ENCODE measurements around the gene SERINC3.
"Not testable (repeated sequence)": the region's sequence is repeated elsewhere in the genome, so short reads cannot be mapped to it uniquely, and the experiment has no call there.

Gene SERINC3

GRCh38 chr20:44491635-44492395 lies 30.1 kb downstream of the SERINC3 start:
- DNase-seq (ENCODE audit: low read depth), result no peak

- no peak for DNase-seq (ENCODE audit: low read depth)
Observed at GRCh38 chr20:44489931-44490330, 31.9 kb downstream of the SERINC3 start.

- no peak for DNase-seq (ENCODE audit: low read depth)
Observed at GRCh38 chr20:44489223-44489622, 32.6 kb downstream of the SERINC3 start.

GRCh38 chr20:44488551-44488950 lies 33.3 kb downstream of the SERINC3 start:
- DNase-seq (ENCODE audit: low read depth), result no peak

GRCh38 chr20:44485830-44486198 lies 36.1 kb downstream of the SERINC3 start:
- no peak for DNase-seq (ENCODE audit: low read depth)

- DNase-seq (ENCODE audit: low read depth), result no peak
Observed at GRCh38 chr20:44485078-44485829, 36.6 kb downstream of the SERINC3 start.

- DNase-seq (ENCODE audit: low read depth), result no peak
Observed at GRCh38 chr20:44483112-44483511, 38.8 kb downstream of the SERINC3 start.

GRCh38 chr20:44481719-44482416 lies 40.0 kb downstream of the SERINC3 start:
- no peak for DNase-seq (ENCODE audit: low read depth)

GRCh38 chr20:44480097-44480496 lies 41.8 kb downstream of the SERINC3 start:
- DNase-seq (ENCODE audit: low read depth), result no peak

GRCh38 chr20:44479643-44480042 lies 42.2 kb downstream of the SERINC3 start:
- no peak for DNase-seq (ENCODE audit: low read depth)

GRCh38 chr20:44478206-44478605 lies 43.7 kb downstream of the SERINC3 start:
- DNase-seq (ENCODE audit: low read depth), result no peak

- DNase-seq (ENCODE audit: low read depth), result no peak
Observed at GRCh38 chr20:44477151-44477550, 44.7 kb downstream of the SERINC3 start.

- peak; percentile 80 for DNase-seq (ENCODE audit: low read depth)
Observed at GRCh38 chr20:44475694-44476560, 45.9 kb downstream of the SERINC3 start, which contains the start of gene TTPAL. TSS of gene TTPAL (plus strand) at chr20:44475874. CDS start at chr20:44480000, 4,126 bp downstream.

GRCh38 chr20:44475372-44475693 lies 46.5 kb downstream of the SERINC3 start:
- DNase-seq (ENCODE audit: low read depth), result no peak

- DNase-seq (ENCODE audit: low read depth), result not testable (repeated sequence)
Observed at GRCh38 chr20:44472283-44472682, 49.6 kb downstream of the SERINC3 start.

- DNase-seq (ENCODE audit: low read depth), result no peak
Observed at GRCh38 chr20:44471481-44471882, 50.4 kb downstream of the SERINC3 start.

GRCh38 chr20:44470327-44470726 lies 51.5 kb downstream of the SERINC3 start:
- DNase-seq (ENCODE audit: low read depth), result no peak

- DNase-seq (ENCODE audit: low read depth), result no peak
Observed at GRCh38 chr20:44468044-44468782, 53.7 kb downstream of the SERINC3 start.

- DNase-seq (ENCODE audit: low read depth), result no peak
Observed at GRCh38 chr20:44467289-44467883, 54.5 kb downstream of the SERINC3 start.

- no peak for DNase-seq (ENCODE audit: low read depth)
Observed at GRCh38 chr20:44465001-44465560, 56.8 kb downstream of the SERINC3 start.

All from activated T-cell treated with anti-CD3 and anti-CD28 coated beads for 1 hour (primary cell).